HCT116 (cell line): ENCODE data around the gene KCNK18. TPM values are rescaled to one million over a fixed set of nuclear protein-coding genes. Genes with fewer than 3 reads are reported as not detected.

Source experiments
- ATAC-seq: fragments of 200-7000 bp; cut with Tn5 transposase; 2 replicates; pipeline ENCODE4 v1.9.1; 2020; ENCODE audit warnings: mild to moderate bottlenecking, moderate library complexity
- BruUV-seq: library from RNA; stranded (reverse); fragments of 400-500 nt; replicated peaks from 2 replicates; lab custom pipeline; 2021; lab: Mats Ljungman, UMichigan
- CTCF ChIA-PET: fragments of 300-600 bp; sonication (Branson Sonifier 250); formaldehyde crosslinking; loops from one replicate; lab custom pipeline; 2021; ENCODE audit warnings: antibody characterized with exemption; lab: Charles Lee
- POLR2A ChIA-PET: fragments of 300-600, 350-600 bp; sonication (Branson Sonifier 250); formaldehyde crosslinking; loops from one replicate; lab custom pipeline; 2021; ENCODE audit warnings: antibody characterized with exemption; lab: Charles Lee
- RAD21 ChIA-PET, 2 experiments: fragments of 300-600 bp; sonication (Branson Sonifier 250); formaldehyde crosslinking; loops; one replicate each; lab custom pipeline; 2023; ENCODE audit warnings: low total read pairs in 2 of 2; ENCODE audit not compliant: uncharacterized antibody in 2 of 2, unreplicated experiment in 2 of 2, low non-redundant PET in 1 of 2; lab: Charles Lee
- DNase-seq: peaks from one replicate; pipeline ENCODE4 v3.0.0-alpha.2; 2010; ENCODE audit warnings: low read depth, low spot score
- H2AFZ ChIP-seq: fragments of 200-600 bp; shearing (Covaris generic), sonication (generic); 2 replicates; pipeline ENCODE4 v1.6.1; 2017; ENCODE audit warnings: low read depth, mixed run types, mixed read lengths, antibody characterized with exemption, low read length; ENCODE audit not compliant: poor library complexity, severe bottlenecking
- H3K27ac ChIP-seq: 2 replicates; pipeline ENCODE4 v1.5.1; 2012; ENCODE audit warnings: low read depth, low read length
- H3K27me3 ChIP-seq: fragments of 200-600 bp; sonication (generic); 2 replicates; pipeline ENCODE4 v1.6.1; 2016; ENCODE audit warnings: mixed run types, low read length, mixed read lengths; ENCODE audit not compliant: insufficient read depth
- H3K36me3 ChIP-seq, 2 experiments: fragments of 200-500 bp in 1 of 2; fragments of 200-600 bp in 1 of 2; sonication (Bioruptor generic) in 1 of 2; sonication (generic) in 1 of 2; 2 replicates each; pipeline versions ENCODE4 v1.5.1 to v1.6.1; 2014 to 2016; ENCODE audit warnings: low read length in 2 of 2, inconsistent platforms in 1 of 2, mixed read lengths in 1 of 2, mixed run types in 1 of 2; ENCODE audit not compliant: insufficient read depth in 2 of 2, control insufficient read depth in 1 of 2
- H3K4me1 ChIP-seq, 2 experiments: fragments of 200-600 bp in 1 of 2; sonication (generic) in 1 of 2; 2 replicates each; pipeline versions ENCODE4 v1.5.1 to v1.6.1; 2012 to 2017; ENCODE audit warnings: low read length in 2 of 2, inconsistent platforms in 1 of 2, mild to moderate bottlenecking in 1 of 2, mixed read lengths in 1 of 2, mixed run types in 1 of 2, moderate library complexity in 1 of 2; ENCODE audit not compliant: insufficient read depth in 2 of 2, control insufficient read depth in 1 of 2
- H3K4me2 ChIP-seq: fragments of 200-600 bp; sonication (generic); 2 replicates; pipeline ENCODE4 v1.6.1; 2017; ENCODE audit warnings: mixed run types, low read length, mixed read lengths
- H3K4me3 ChIP-seq, 2 experiments: fragments of 200-600 bp in 1 of 2; sonication (generic) in 1 of 2; replicated peaks in 1 of 2; 2 replicates each; pipeline ENCODE4 v1.5.1; 2011 to 2016; ENCODE audit warnings: low read length in 2 of 2, control low read depth in 1 of 2, low read depth in 1 of 2, mild to moderate bottlenecking in 1 of 2, mixed read lengths in 1 of 2, mixed run types in 1 of 2
- H3K79me2 ChIP-seq: fragments of 200-600 bp; sonication (generic); 2 replicates; pipeline ENCODE4 v1.6.1; 2017; ENCODE audit warnings: mild to moderate bottlenecking, mixed run types, low read length, moderate library complexity, mixed read lengths; ENCODE audit not compliant: insufficient read depth
- H3K9ac ChIP-seq: fragments of 200-600 bp; sonication (generic); 2 replicates; pipeline ENCODE4 v1.6.1; 2016; ENCODE audit warnings: low read length, mixed read lengths
- H3K9me2 ChIP-seq: fragments of 200-600 bp; sonication (generic), shearing (Covaris generic); 2 replicates; pipeline ENCODE4 v1.6.1; 2017; ENCODE audit warnings: mixed run types, mild to moderate bottlenecking, moderate library complexity; ENCODE audit not compliant: insufficient read depth
- H3K9me3 ChIP-seq, 2 experiments: fragments of 200-500 bp in 1 of 2; fragments of 200-600 bp in 1 of 2; sonication (Bioruptor generic) in 1 of 2; sonication (generic) in 1 of 2; 2 replicates each; pipeline ENCODE4 v1.6.1; 2014 to 2017; ENCODE audit warnings: low read length in 2 of 2, mixed read lengths in 2 of 2, inconsistent platforms in 1 of 2, low read depth in 1 of 2, mild to moderate bottlenecking in 1 of 2, mixed run types in 1 of 2, moderate library complexity in 1 of 2; ENCODE audit not compliant: control insufficient read depth in 1 of 2, insufficient read depth in 1 of 2
- H4K20me1 ChIP-seq: fragments of 200-600 bp; sonication (generic), shearing (Covaris generic); 2 replicates; pipeline ENCODE4 v1.6.1; 2017; ENCODE audit warnings: mixed run types, mild to moderate bottlenecking, moderate library complexity; ENCODE audit not compliant: insufficient read depth
- CEBPB ChIP-seq: IDR thresholded peaks from 2 replicates; pipeline ENCODE4 v1.6.1; 2012; ENCODE audit warnings: low read depth
- EZH2phosphoT487 ChIP-seq: fragments of 200-600 bp; IDR thresholded peaks from 2 replicates; pipeline ENCODE4 v1.6.1; 2018; ENCODE audit warnings: antibody characterized with exemption, borderline replicate concordance
- FOSL1 ChIP-seq: IDR thresholded peaks from 2 replicates; pipeline ENCODE4 v1.6.1; 2012; ENCODE audit warnings: low read depth
- JUND ChIP-seq: IDR thresholded peaks from 2 replicates; pipeline ENCODE4 v1.6.1; 2012
- RAD21 ChIP-seq: IDR thresholded peaks from 2 replicates; pipeline ENCODE4 v1.6.1; 2012; ENCODE audit warnings: low read depth, mild to moderate bottlenecking
- SIN3A ChIP-seq: IDR thresholded peaks from 2 replicates; pipeline ENCODE4 v1.6.1; 2012; ENCODE audit warnings: low read depth
- YY1 ChIP-seq: IDR thresholded peaks from 2 replicates; pipeline ENCODE4 v1.6.1; 2011; ENCODE audit warnings: low read length, low read depth, moderate library complexity, mild to moderate bottlenecking; ENCODE audit not compliant: insufficient replicate concordance; ENCODE audit errors: extremely low read depth
- intact Hi-C: fragments of 100-400 bp; cut with micrococcal nuclease; formaldehyde crosslinking; loops from 2 replicates; pipeline ENCODE4 v1.10.0; 2022
- total RNA-seq: library from RNA; stranded (reverse); gene quantifications from one replicate; pipeline ENCODE4 v1.2.1, GENCODE V29; 2021; ENCODE audit not compliant: unreplicated experiment
- TF ChIP-seq, protein P1 (sequence below): IDR thresholded peaks from 2 replicates; pipeline ENCODE4 v1.6.1; 2012
- TF ChIP-seq, protein P2 (sequence below), 3 experiments: fragments of 200-600 bp in 1 of 3; sonication (generic) in 1 of 3; IDR thresholded peaks in 2 of 3; conservative IDR thresholded peaks in 1 of 3; 2 replicates each; pipeline ENCODE4 v1.5.1; 2012 to 2017; ENCODE audit warnings: low read depth in 2 of 3, low read length in 2 of 3, antibody characterized with exemption in 1 of 3, borderline replicate concordance in 1 of 3, control low read depth in 1 of 3, mild to moderate bottlenecking in 1 of 3, mixed read lengths in 1 of 3, mixed run types in 1 of 3, moderate library complexity in 1 of 3; ENCODE audit not compliant: insufficient read depth in 1 of 3

Gene KCNK18
- total RNA-seq, 1 experiment from 2014 or later, result not detected

DNA sequence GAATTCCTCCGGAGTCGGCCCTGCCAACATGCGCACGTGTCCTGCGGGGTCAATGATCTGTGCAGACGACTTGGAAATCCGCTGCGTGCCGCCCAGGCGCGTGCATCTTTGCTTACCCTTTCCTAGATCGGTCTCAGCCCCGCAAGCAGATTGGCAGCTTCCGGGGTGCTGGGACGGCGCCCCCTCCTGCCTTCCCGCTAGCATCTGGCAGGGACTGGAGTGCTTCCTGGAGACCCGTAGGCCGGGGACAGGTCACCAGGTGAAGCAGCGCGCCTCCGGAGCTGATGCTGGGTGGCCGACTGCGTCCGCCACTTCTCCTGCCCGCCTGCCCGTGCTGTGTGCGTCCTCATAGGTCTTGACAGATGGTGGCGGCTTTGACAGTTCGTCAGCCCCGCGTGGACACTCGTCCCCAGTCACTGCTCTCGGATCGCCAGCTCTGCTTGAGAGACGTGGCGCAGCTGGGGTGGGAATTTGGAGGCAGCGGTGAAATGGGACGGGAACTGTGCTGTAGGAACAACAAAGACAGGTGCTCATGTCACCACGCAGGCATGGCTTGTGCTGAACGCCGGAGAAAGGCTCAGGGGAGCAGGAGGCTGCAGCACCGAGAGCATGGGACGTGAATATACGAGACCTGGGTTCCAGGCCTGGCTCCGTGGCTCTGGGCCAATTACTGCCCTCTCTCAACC lies 21.9 kb upstream of the KCNK18 start:
- peaks cover 0 to 16% of the 10 kb centered on the region in 2 experiments; a peak in 3 of 4 replicates for H3K4me1 ChIP-seq
- no peaks in the 10 kb centered on the region for H3K79me2 ChIP-seq
- no peak overlapping the region; the same call in 1 of the 2 replicates for H3K27ac ChIP-seq
- no peak overlapping the region for H3K4me3 ChIP-seq
- no peaks in the 10 kb centered on the region for H3K9me3 ChIP-seq
- H4K20me1 ChIP-seq, result no peaks in the 10 kb centered on the region
- no peak overlapping the region for H3K9ac ChIP-seq
- TF ChIP-seq JUND, result no peak
- no peak for TF ChIP-seq SIN3A
- no peak for TF ChIP-seq CEBPB
- TF ChIP-seq, protein P1, sequence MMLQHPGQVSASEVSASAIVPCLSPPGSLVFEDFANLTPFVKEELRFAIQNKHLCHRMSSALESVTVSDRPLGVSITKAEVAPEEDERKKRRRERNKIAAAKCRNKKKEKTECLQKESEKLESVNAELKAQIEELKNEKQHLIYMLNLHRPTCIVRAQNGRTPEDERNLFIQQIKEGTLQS, result no peak
- peak overlapping the region; percentile 51 for H3K4me2 ChIP-seq
- POLR2A ChIA-PET, result interaction anchor here (0.6 to 1.0 kb wide), 5 partner anchors 10 to 548 kb away, joined by 3 to 13 read pairs (median 3); no protein-coding TSS in a partner anchor
- peaks cover 13% of the 10 kb centered on the region; the same call in 1 of the 2 replicates for H3K27me3 ChIP-seq
- no TSS peak for BruUV-seq
- ATAC-seq (peak; percentile 24), DNase-seq (no peak)
- intact Hi-C loops, result loop anchor here (10.0 kb wide), 1 partner anchor 701 kb away; no protein-coding TSS in a partner anchor
- H2AFZ ChIP-seq, result peak overlapping the region; percentile 94
- H3K9me2 ChIP-seq, result no peaks in the 10 kb centered on the region
- no peaks in the 10 kb centered on the region for H3K36me3 ChIP-seq
- CTCF ChIA-PET, result interaction anchor here (0.7 to 17.7 kb wide), 38 partner anchors 8 to 725 kb away, joined by 3 to 629 read pairs (median 5); partner anchors contain the start of gene SHTN1
- RAD21 ChIA-PET, result interaction anchor here (0.7 to 2.6 kb wide), 10 partner anchors 9 to 548 kb away, joined by 3 to 33 read pairs (median 4); no protein-coding TSS in a partner anchor

DNA sequence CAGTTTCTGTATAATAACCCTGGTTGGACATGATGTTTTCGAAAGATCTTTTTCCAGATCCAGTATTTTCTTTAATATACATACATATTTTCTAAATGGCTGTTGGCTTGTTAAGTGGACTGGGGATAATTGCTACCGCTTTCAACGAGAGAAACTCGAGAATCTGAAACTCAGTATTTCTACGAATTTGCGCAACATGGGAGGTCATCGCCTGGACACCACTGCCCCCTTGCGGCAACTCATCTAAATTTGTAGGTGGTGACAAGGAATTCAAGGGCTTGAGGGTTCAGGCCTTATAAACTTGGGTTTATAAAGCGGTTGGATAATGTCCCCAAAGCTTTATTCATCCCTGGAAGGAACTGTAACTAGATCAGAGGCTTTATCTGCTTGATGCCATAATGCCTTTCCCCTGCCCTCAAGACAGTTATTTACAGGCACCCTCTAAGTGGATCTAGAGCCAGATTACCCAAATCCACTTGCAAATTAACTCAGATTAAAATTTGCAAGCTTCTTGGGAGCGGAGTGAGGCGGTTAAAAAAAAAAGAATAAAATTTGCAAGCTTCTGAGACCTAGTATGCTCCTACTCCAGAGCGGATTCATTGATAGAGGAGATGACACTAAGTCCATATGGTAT lies 21.3 kb upstream of the KCNK18 start:
- POLR2A ChIA-PET, result interaction anchor here (0.6 kb wide), 1 partner anchor 271 kb away, joined by 3 read pairs; no protein-coding TSS in a partner anchor
- peak overlapping the region; percentile 51 for H3K4me2 ChIP-seq
- H3K9me3 ChIP-seq, result no peaks in the 10 kb centered on the region
- ATAC-seq, result peak; percentile 57
- no peak overlapping the region for H3K4me3 ChIP-seq
- H3K36me3 ChIP-seq, result no peaks in the 10 kb centered on the region
- H4K20me1 ChIP-seq, result no peaks in the 10 kb centered on the region
- peaks cover 13% of the 10 kb centered on the region; the same call in 1 of the 2 replicates for H3K27me3 ChIP-seq
- peak; percentile 94 for TF ChIP-seq RAD21
- no peak for TF ChIP-seq FOSL1
- TF ChIP-seq EZH2phosphoT487, result no peak
- peak; percentile 98 for TF ChIP-seq CEBPB
- TF ChIP-seq, protein P2, sequence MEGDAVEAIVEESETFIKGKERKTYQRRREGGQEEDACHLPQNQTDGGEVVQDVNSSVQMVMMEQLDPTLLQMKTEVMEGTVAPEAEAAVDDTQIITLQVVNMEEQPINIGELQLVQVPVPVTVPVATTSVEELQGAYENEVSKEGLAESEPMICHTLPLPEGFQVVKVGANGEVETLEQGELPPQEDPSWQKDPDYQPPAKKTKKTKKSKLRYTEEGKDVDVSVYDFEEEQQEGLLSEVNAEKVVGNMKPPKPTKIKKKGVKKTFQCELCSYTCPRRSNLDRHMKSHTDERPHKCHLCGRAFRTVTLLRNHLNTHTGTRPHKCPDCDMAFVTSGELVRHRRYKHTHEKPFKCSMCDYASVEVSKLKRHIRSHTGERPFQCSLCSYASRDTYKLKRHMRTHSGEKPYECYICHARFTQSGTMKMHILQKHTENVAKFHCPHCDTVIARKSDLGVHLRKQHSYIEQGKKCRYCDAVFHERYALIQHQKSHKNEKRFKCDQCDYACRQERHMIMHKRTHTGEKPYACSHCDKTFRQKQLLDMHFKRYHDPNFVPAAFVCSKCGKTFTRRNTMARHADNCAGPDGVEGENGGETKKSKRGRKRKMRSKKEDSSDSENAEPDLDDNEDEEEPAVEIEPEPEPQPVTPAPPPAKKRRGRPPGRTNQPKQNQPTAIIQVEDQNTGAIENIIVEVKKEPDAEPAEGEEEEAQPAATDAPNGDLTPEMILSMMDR (IDR thresholded peaks at IDR 0.05 in 2 of 3, conservative IDR thresholded peaks at IDR 0.05 in 1 of 3; ENCODE audit: borderline replicate concordance in 1 of 3, insufficient read depth in 1 of 3, low read depth in 2 of 3, low read length in 2 of 3), result peak; percentile 91 to 97 (median 94)
- peak; percentile 64 for TF ChIP-seq YY1
- H3K27ac ChIP-seq, result no peak overlapping the region
- CTCF ChIA-PET, result interaction anchor here (0.9 to 17.7 kb wide), 13 partner anchors 9 to 705 kb away, joined by 3 to 629 read pairs (median 7); no protein-coding TSS in a partner anchor
- no peaks in the 10 kb centered on the region for H3K9me2 ChIP-seq
- H2AFZ ChIP-seq, result peak overlapping the region; percentile 94
- no peaks in the 10 kb centered on the region for H3K79me2 ChIP-seq
- H3K9ac ChIP-seq, result no peak overlapping the region
- peak; percentile 75 for DNase-seq
- RAD21 ChIA-PET, result interaction anchor here in 1 of 2 experiments (2.6 kb wide), 1 partner anchor 380 kb away, joined by 33 read pairs; no protein-coding TSS in a partner anchor
- intact Hi-C loops, result loop anchor here (1.0 to 10.0 kb wide), 4 partner anchors 379 to 701 kb away; no protein-coding TSS in a partner anchor
- no TSS peak for BruUV-seq
- H3K4me1 ChIP-seq, result peaks cover 0 to 16% of the 10 kb centered on the region in 2 experiments; a peak in 3 of 4 replicates
